Suprapubic skin (tissue), 3 donors: ENCODE measurements around the gene NMNAT2.

Experiments
- POLR2A ChIP-seq, 2 donors: fragments of 450-650 bp; IDR thresholded peaks; one replicate each; pipeline ENCODE4 v1.6.1; 2017; ENCODE audit warnings: antibody characterized with exemption in 2 of 2, mild to moderate bottlenecking in 2 of 2, moderate library complexity in 2 of 2
- TF ChIP-seq, protein P1 (sequence below), 2 donors: fragments of 200-600 bp in 1 of 2; fragments of 450-650 bp in 1 of 2; sonication (generic) in 1 of 2; IDR thresholded peaks; one replicate each; pipeline ENCODE4 v1.5.1; 2016 to 2019; ENCODE audit warnings: antibody characterized with exemption in 2 of 2, mild to moderate bottlenecking in 1 of 2, moderate library complexity in 1 of 2

- TF ChIP-seq, protein P1, sequence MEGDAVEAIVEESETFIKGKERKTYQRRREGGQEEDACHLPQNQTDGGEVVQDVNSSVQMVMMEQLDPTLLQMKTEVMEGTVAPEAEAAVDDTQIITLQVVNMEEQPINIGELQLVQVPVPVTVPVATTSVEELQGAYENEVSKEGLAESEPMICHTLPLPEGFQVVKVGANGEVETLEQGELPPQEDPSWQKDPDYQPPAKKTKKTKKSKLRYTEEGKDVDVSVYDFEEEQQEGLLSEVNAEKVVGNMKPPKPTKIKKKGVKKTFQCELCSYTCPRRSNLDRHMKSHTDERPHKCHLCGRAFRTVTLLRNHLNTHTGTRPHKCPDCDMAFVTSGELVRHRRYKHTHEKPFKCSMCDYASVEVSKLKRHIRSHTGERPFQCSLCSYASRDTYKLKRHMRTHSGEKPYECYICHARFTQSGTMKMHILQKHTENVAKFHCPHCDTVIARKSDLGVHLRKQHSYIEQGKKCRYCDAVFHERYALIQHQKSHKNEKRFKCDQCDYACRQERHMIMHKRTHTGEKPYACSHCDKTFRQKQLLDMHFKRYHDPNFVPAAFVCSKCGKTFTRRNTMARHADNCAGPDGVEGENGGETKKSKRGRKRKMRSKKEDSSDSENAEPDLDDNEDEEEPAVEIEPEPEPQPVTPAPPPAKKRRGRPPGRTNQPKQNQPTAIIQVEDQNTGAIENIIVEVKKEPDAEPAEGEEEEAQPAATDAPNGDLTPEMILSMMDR (IDR thresholded peaks at IDR 0.05): no peak
- no peak for TF ChIP-seq POLR2A (IDR thresholded peaks at IDR 0.05)
Measured at GRCh38 chr1:183374825-183375224, 43.4 kb downstream of the NMNAT2 start.
